NCI-H524 (cell line): Measurements from ENCODE around the gene UBE2D2.

Source experiments
- DNase-seq, 2 experiments: peaks; one replicate each; lab custom pipeline; 2025; lab: John Stamatoyannopoulos, UW

UBE2D2 gene

GRCh38 chr5:139636207-139636792 lies 75.2 kb downstream of the UBE2D2 start:
- DNase-seq: peak in 1 of 2 experiments; percentile 40

- peak in 1 of 2 experiments; percentile 42 for DNase-seq
Observed at GRCh38 chr5:139636975-139637408, 75.9 kb downstream of the UBE2D2 start.

- peak; percentile 83 to 84 for DNase-seq
Observed at GRCh38 chr5:139637438-139638089, 76.4 kb downstream of the UBE2D2 start.

GRCh38 chr5:139638090-139638735 lies 77.1 kb downstream of the UBE2D2 start:
- DNase-seq: peak; percentile 68 to 69

GRCh38 chr5:139638736-139639618 lies 77.8 kb downstream of the UBE2D2 start:
- DNase-seq: peak; percentile 88 to 92

GRCh38 chr5:139639619-139640380 lies 78.7 kb downstream of the UBE2D2 start:
- DNase-seq: peak; percentile 53 to 54

GRCh38 chr5:139640421-139641115 lies 79.4 kb downstream of the UBE2D2 start:
- no peak for DNase-seq

- no peak for DNase-seq
Observed at GRCh38 chr5:139641116-139642080, 80.3 kb downstream of the UBE2D2 start.

- no peak for DNase-seq
Observed at GRCh38 chr5:139642213-139642612, 81.1 kb downstream of the UBE2D2 start.

- DNase-seq: no peak
Observed at GRCh38 chr5:139642891-139643871, 82.0 kb downstream of the UBE2D2 start.

GRCh38 chr5:139644001-139644456 lies 82.9 kb downstream of the UBE2D2 start:
- DNase-seq: no peak

- DNase-seq: no peak
Observed at GRCh38 chr5:139644646-139645429, 83.7 kb downstream of the UBE2D2 start.

GRCh38 chr5:139645430-139645871 lies 84.3 kb downstream of the UBE2D2 start:
- no peak for DNase-seq

- no peak for DNase-seq
Observed at GRCh38 chr5:139646111-139646510, 85.0 kb downstream of the UBE2D2 start.

GRCh38 chr5:139646912-139647505 lies 85.9 kb downstream of the UBE2D2 start:
- peak; percentile 23 to 79 for DNase-seq

- peak in 1 of 2 experiments; percentile 46 for DNase-seq
Observed at GRCh38 chr5:139647506-139648204, 86.5 kb downstream of the UBE2D2 start.
